ENCODE results near the gene FAF1. TPM values are rescaled to one million over a fixed set of nuclear protein-coding genes. Genes with fewer than 3 reads are reported as not detected.

The FAF1 gene
- total and polyA plus RNA-seq, 9 of the 15 experiments (the other 6 are each of a cell fraction or from before 2014, with no cell fraction given): 48.7 to 225 (median 118) TPM

DNA sequence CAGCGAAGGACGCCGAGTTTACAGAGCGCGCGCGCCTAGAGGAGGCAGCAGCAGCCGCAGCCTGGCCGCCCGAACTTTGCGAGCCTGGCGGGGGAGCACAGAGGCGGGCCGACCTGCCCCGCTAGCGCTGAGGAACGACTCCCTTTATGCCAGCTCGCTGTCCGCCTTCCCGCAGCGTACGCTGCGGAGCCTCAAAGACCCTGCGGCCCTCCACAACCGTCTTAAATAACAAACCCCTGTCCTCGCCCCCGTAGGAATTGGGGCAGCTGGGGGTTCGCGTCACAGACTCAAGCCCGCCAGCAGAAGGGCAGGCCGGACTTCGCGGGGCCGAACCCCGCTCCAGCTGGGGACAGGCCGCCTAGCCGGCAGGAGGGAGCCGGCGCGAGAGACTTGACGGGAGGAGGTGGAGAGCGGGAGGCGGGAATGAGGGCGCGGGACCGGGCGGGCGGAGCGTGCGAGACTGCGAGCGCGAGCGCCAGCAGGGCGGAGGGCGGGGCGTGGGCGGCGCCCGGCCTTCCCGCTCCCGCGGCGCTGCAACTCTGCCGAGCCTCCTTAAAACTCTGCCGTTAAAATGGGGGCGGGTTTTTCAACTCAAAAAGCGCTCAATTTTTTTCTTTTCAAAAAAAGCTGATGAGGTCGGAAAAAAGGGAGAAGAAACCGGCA lies 8.2 kb upstream of the FAF1 start (continued):
- TF ChIP-seq MYC (IDR thresholded peaks at IDR 0.05; ENCODE audit: low read depth, low read length) (peak; percentile 85), MYC (CRISPR knock-in tag; IDR thresholded peaks at IDR 0.05; ENCODE audit: borderline replicate concordance, low read depth) (peak; percentile 69; the same call in 1 of the 2 replicates), SMAD4 (CRISPR knock-in tag; conservative IDR thresholded peaks at IDR 0.05) (peak; percentile 89), PHB2 (IDR thresholded peaks at IDR 0.05; ENCODE audit: low read depth) (no peak), SMARCB1 (IDR thresholded peaks at IDR 0.05; ENCODE audit: insufficient read length, low read depth) (no peak), PTBP1 (IDR thresholded peaks at IDR 0.05; ENCODE audit: low read depth, low read length) (no peak), SP2 (IDR thresholded peaks at IDR 0.05; ENCODE audit: extremely low read depth, low read depth, low read length, poor library complexity, severe bottlenecking) (no peak), NCOA2 (IDR thresholded peaks at IDR 0.05; ENCODE audit: partially characterized antibody in 2 of 2) (no peak), PCBP2 (IDR thresholded peaks at IDR 0.05; ENCODE audit: low read depth, low read length, poor library complexity, severe bottlenecking) (no peak), DDX20 (tag; IDR thresholded peaks at IDR 0.05; ENCODE audit: low read depth) (no peak), PCBP1 (IDR thresholded peaks at IDR 0.05; ENCODE audit: low read depth, low read length, poor library complexity, severe bottlenecking) (no peak), SRF (CRISPR knock-in tag; IDR thresholded peaks at IDR 0.05) (peak in 1 of 2 experiments; percentile 57; a peak in 1 of 4 replicates), KLF6 (CRISPR knock-in tag; IDR thresholded peaks at IDR 0.05; ENCODE audit: borderline replicate concordance) (no peak), ZNF444 (CRISPR knock-in tag; IDR thresholded peaks at IDR 0.05) (no peak), RBM17 (IDR thresholded peaks at IDR 0.05; ENCODE audit: borderline replicate concordance, low read depth, low read length) (no peak)
- TF ChIP-seq, protein P1, sequence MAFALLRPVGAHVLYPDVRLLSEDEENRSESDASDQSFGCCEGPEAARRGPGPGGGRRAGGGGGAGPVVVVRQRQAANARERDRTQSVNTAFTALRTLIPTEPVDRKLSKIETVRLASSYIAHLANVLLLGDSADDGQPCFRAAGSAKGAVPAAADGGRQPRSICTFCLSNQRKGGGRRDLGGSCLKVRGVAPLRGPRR (CRISPR knock-in tag; IDR thresholded peaks at IDR 0.05): no peak
- TF ChIP-seq, protein P2, sequence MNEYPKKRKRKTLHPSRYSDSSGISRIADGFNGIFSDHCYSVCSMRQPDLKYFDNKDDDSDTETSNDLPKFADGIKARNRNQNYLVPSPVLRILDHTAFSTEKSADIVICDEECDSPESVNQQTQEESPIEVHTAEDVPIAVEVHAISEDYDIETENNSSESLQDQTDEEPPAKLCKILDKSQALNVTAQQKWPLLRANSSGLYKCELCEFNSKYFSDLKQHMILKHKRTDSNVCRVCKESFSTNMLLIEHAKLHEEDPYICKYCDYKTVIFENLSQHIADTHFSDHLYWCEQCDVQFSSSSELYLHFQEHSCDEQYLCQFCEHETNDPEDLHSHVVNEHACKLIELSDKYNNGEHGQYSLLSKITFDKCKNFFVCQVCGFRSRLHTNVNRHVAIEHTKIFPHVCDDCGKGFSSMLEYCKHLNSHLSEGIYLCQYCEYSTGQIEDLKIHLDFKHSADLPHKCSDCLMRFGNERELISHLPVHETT (CRISPR knock-in tag; conservative IDR thresholded peaks at IDR 0.05 in 1 of 2, IDR thresholded peaks at IDR 0.05 in 1 of 2): peak in 1 of 2 experiments; percentile 77; a peak in 2 of 4 replicates
- TF ChIP-seq, protein P3, sequence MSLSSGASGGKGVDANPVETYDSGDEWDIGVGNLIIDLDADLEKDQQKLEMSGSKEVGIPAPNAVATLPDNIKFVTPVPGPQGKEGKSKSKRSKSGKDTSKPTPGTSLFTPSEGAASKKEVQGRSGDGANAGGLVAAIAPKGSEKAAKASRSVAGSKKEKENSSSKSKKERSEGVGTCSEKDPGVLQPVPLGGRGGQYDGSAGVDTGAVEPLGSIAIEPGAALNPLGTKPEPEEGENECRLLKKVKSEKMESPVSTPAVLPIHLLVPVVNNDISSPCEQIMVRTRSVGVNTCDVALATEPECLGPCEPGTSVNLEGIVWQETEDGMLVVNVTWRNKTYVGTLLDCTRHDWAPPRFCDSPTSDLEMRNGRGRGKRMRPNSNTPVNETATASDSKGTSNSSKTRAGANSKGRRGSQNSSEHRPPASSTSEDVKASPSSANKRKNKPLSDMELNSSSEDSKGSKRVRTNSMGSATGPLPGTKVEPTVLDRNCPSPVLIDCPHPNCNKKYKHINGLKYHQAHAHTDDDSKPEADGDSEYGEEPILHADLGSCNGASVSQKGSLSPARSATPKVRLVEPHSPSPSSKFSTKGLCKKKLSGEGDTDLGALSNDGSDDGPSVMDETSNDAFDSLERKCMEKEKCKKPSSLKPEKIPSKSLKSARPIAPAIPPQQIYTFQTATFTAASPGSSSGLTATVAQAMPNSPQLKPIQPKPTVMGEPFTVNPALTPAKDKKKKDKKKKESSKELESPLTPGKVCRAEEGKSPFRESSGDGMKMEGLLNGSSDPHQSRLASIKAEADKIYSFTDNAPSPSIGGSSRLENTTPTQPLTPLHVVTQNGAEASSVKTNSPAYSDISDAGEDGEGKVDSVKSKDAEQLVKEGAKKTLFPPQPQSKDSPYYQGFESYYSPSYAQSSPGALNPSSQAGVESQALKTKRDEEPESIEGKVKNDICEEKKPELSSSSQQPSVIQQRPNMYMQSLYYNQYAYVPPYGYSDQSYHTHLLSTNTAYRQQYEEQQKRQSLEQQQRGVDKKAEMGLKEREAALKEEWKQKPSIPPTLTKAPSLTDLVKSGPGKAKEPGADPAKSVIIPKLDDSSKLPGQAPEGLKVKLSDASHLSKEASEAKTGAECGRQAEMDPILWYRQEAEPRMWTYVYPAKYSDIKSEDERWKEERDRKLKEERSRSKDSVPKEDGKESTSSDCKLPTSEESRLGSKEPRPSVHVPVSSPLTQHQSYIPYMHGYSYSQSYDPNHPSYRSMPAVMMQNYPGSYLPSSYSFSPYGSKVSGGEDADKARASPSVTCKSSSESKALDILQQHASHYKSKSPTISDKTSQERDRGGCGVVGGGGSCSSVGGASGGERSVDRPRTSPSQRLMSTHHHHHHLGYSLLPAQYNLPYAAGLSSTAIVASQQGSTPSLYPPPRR (CRISPR knock-in tag; IDR thresholded peaks at IDR 0.05; ENCODE audit: borderline replicate concordance): no peak

All from K562 (cell line).